Measurements from ENCODE around the gene C17orf78.
"Not testable (repeated sequence)": the region's sequence is repeated elsewhere in the genome, so short reads cannot be mapped to it uniquely, and the experiment has no call there.

The C17orf78 gene

DNA sequence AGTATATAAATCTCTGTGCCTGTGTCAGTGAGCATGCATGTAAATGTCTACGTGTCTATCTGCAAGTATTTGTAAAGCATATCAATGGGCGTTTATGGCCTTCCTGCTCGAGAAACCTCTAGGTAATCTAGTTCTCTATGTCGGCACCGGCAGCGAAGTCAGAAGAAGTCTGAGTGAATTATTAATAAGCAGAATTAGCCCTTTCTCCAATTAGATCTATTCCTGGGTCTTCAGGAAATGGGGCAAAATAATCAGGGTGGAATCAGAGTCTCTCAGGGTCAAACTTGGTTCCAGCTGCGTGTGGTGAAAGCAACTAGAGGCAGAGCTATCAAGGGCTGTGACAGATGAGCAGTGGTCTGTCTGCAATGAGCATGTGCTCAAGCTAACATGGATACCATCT is at the start of gene C17orf78:
C17orf78 (plus strand) TSS at position 280 of the 400 bp plus-strand sequence; CDS start at position 388, 108 bp downstream.
- no peak for DNase-seq (ENCODE audit: low read depth in 3 of 3)

DNA sequence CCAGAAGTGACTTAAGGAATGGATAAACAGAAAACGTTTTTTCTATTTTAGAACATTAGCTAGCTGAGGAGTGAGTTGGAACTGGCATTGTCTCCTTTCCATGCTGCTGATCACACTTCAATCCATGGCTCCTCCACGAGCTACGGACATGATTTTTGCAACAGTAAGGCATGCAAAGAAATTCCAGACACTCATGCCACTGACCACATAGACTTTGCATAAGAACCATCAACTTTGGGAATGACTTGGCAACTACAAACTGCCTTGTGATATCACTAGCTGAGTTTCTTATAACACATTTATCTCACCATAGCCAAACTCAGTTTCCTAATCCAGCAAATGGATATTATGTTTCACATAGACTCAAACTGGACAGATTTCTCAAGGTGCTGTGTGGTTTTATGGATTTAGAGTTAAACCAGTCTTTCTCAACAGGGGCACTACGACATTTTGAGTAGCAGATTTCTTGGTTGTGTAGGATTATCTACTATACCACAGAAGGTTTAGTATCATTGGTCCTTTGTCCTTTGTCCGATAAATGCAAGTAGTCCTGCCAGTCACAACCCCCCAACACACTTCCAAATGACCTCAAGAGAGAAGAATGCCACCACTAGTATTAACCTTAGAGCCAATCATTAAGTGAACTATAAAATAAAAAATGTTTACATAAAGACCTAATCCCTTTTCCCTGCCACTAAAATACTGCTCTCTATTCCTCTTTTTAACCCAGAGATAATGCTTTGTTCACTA is 48.3 kb upstream of the C17orf78 start:
- DNase-seq (ENCODE audit: low read depth in 3 of 3), result no peak

DNA sequence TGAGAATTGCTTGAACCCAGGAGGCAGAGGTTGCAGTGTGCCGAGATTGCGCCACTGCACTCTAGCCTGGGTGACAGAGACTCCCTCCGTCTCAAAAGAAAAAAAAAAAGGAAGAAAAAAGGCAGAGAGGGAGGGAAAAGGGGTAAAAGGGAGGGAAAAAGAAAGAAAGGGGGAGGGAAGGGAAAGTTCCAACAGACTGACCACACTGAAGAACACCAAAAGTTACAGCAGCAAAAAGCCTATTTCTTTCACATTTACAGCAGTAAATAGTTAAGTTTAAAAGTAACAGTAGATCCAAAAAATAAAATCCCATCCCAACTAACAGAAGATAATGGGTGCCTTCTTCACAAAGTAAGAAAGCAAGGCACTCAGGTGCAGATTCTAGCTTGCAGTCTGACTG is 36.9 kb upstream of the C17orf78 start:
- no peak for DNase-seq (ENCODE audit: low read depth in 3 of 3)

DNA sequence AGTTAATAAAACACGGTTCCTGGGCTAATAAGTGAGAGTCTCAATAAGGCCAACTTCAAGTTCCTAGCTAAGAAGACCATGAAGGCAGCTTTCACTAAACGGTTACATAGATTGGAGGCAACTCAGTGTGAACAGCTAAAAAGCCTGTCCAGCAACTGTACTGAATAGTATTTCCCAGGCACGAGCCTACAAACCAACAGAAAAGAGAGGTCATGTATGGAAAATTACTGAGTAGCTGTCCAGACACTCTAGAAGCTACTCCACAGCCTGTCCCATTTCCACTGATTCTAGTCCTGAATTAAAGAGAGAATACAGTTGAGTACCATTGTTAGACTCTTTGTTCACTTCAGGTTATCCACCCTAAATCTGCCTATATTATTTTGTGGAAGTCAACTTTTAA is 36.5 kb upstream of the C17orf78 start:
- no peak for DNase-seq (ENCODE audit: low read depth in 3 of 3)

DNA sequence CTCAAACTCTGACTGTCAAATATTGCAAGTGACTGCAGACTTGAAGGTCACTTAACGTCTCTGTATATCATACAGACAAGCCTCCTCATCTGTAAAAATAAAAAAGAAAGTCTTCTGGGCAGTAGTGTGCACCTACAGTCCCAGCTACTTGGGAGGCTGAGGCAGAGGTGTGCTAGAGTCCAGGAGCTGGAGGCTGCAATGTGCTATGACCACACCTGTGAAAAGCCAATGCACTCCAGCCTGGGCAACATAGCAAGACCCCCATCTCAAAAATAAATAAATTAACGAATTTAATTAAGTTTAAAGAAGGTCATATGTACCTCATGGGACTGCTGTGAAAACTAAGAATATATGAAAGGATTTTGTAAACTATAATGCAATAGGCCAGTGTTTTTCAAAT is 35.0 kb upstream of the C17orf78 start:
- no peak for DNase-seq (ENCODE audit: low read depth in 3 of 3)

DNA sequence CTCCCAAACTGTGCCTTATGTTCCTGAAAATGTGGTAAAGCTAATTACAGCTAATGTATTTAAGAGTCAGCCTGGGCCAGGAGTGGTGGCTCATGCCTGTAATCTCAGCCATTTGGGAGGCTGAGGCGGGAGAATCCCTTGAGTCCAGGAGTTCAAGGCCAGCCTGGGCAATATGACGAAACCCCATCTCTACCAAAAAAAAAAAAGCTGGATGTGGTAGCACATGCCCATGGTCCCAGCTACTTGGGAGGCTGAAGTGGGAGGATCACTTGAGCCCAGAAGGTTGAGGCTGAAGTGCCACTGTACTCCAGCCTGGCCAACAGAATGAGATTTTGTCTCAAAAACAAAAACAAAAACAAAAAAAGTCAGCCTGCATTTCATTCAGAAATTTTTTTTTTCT is 33.2 kb upstream of the C17orf78 start:
- no peak for DNase-seq (ENCODE audit: low read depth in 3 of 3)

DNA sequence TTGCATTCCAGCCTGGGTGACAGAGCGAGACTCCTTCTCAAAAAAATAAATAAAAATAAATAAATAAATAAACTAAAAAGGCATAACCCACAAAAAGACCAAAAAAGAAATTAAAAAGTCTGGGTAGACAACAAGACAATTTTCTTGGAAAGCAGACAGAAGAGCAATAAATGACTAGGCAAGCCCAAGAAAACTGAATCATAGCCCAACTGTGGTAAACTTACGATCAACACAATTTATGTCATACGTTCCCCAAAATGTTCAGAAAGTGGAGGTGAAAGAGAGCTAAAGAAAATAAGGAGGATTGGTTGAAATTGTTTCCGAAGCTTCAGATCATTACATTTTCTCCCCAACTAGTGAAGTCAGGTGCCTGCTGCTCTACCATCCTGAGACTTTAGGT is 31.3 kb upstream of the C17orf78 start:
- no peak for DNase-seq (ENCODE audit: low read depth in 3 of 3)

DNA sequence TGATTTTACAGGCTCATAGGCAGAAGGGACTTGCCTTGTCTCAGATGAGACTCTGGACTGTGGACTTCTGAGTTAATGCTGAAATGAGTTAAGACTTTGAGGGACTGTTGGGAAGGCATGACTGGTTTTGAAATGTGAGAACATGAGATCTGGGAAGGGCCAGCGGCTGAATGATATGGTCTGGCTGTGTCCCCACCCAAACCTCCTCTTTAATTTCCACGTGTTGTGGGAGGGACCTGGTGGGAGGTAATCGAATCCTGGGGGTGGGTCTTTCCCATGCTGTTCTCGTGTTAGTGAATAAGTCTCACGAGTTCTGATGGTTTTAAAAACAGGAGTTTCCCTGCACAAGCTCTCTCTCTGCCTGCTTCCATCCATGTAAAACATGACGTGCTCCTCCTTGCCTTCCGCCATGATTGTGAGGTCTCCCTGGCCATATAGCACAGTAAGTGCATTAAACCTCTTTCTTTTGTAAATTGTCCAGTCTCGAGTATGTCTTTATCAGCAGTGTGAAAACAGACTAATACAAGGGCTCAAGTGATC is 28.9 kb upstream of the C17orf78 start:
- DNase-seq (ENCODE audit: low read depth in 3 of 3), result not testable (repeated sequence)

DNA sequence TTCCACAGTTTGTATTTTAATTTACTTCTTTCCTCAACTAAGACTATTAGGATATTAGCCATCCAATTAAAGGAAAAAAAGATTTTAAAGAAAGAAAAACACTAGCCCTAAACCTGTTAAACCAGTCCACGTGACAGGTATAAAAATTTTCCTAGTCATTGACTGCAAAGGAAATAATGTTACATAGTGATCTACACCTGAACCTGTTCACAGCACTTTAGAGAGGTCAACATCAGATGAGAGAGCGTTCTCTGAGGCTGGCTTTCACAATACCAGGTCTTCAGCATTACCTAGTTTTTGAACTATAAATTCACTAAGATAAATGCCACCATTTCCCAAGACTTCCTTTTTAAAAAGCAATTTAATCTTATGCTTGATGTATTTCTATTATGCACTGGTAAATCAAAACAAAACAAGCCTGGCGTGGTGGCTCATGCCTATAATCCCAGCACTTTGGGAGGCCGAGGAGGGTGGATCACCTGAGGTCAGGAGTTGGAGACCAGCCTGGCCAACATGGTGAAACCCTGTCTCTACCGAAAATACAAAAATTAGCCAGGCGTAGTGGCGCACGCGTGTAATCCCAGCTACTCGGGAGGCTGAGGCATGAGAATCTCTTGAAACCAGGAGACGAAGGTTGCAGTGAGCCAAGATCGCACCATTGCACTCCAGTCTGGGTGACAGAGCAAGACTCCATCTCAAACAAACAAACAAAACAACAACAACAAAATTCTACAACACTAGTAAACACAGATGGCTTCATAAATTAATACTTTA is 18.8 kb upstream of the C17orf78 start:
- DNase-seq (ENCODE audit: low read depth in 3 of 3), result not testable (repeated sequence)

DNA sequence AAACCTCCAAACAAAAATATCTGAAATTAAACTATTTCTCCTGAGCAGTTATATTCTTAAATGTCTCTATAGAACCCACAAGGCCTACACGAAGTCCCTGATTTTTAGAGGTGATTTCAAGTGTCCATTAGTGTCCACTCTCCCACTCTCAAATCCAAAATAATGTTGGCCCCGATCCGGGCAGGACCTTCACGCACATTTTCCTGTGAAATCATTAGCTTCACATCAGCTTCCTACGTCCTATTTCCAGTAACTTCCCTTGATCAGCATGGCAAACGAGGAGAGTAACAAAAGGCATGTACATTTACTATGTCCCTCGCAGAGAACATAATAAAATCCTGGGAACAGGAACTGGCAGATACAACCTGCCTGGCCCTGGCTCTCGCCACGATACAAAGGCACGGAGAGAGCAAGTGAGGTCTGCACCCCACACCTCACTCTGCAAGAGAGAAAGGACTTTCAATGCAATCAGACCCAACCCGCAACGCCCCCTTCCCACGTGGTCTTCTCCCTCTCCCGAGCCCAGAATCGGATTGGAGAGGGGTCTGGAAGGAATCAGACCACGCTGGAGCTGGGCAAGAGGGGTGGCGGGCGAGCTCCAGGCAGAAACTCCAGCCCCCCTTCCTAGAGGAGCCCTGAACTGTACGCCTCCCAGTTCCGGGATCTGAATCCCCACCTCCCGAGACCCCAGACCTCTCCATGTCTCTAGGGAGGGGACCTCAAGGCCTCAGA is 17.5 kb upstream of the C17orf78 start:
- peak in 1 of 3 experiments; percentile 10 for DNase-seq (ENCODE audit: low read depth in 3 of 3)

DNA sequence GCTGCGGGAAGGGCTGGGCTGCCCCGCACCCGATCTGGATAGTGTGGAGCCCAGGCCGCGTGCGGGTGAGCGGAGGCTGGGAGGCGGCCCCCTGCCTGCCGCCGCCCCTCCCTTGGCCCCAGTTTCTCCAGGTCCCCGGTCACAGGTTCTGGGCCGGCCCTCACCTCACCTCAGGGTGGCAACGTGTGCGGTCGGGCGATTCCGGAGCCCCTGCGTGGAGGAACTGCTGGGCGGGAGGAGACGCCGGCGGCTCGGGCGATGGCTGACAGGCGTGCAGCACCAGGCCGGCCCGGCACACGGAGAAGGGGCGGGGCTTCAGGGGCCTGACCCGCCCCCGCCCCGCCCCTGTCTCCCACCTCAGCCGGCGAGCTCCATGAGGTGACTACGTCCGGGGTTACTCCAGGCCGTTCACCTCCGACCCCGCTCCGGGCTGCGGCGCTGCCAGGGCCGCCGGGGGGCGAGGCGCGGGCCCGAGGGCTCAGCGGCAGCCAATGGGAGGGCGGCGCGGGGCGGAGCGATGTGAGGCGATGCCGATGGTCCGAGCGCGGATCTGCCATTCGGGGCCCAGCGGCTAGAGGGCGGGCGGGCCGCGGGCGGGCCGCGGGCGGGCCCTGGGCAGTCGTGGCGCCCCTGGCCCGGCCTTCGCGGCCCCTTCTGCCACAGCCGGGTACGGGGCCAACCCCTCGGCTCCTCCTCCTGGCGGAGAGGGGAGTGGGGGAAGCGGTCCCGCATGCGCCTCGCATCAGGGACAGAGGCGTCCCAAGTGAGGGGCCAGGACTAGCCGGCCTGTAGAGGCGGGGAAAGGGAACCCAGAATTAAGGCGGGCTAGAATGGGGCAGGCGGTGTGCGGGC is 16.7 kb upstream of the C17orf78 start:
- peak; percentile 70 to 79 (median 78) for DNase-seq (ENCODE audit: low read depth in 3 of 3)

DNA sequence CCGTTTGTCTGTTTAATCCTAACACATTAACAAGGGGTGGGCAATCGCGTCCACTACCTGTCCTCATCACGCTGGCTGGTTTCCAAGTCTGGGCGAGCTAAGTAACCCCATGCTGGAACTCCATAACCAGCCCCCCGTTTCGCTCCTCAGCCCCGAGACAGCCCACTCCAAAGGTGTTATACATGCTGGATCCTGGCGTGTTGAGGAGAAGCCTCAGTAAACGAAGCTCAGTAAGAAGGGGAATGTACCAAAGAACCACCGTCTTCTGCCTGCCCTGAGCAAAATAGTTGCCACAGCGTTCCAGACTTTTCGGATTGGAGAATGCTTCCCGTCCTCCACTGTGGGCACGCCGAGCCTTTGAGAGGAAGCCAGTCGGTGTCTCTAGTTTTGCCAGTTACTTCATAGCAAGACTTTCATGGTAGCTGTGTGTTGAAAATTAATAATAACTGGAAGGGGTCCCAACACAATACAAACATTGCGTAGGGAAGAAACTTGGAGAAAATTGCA is 16.1 kb upstream of the C17orf78 start:
- DNase-seq (ENCODE audit: low read depth in 3 of 3), result no peak

DNA sequence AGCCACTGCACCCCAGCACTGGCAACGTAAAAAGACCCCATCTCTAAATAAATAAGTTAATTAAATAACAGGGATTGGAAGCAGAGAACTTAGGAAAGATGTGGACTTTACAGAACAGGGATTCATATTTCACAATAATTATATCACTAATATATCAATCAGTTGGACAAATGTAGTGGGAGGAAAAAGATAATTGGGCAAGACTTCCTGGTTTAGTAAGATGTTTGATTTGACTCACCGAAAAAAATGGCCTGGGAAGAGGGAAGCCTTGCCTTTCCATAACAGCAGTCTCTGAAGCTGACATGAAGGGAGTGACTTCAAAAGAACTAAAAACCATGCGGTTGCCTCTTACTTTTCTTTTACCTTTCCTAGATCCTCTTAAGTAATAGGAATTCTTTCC is 15.2 kb upstream of the C17orf78 start:
- no peak for DNase-seq (ENCODE audit: low read depth in 3 of 3)

DNA sequence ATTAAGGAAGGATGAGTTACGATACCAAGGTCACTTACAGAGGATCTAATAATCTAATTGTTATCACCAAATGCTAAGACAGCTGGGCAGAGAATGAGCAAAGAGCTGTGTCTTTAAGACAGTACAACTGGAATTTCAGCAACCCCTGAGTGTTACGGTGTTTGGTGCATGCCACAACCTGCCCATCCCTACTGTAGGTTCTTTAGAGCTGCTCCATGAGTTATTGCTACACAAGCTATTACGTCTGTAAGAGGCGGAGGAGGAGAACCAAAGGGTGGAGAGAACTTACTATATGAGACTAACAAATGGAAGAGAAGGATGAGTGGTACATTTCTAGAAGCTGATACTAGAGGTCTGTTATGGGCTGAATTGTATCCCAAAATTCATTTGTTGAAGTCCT is 14.2 kb upstream of the C17orf78 start:
- DNase-seq (ENCODE audit: low read depth in 3 of 3), result no peak

DNA sequence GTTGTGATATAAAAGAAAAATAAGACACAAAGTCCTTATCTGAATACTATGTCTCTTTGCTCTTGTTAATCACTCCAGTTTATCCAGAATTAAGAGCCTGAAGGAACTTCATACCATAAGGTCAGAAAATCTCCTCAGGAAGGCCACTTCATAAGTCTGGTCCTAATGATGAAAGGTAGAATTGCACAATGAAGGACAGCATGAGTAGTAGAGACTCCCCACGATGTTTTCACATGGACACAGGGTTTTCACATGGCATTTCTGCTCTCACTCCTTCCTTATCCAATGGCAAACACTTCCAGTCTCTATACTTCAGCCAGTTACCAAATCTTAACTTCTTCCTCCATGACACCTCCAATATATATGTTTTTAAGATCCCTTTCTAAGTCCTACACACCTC is 10.2 kb upstream of the C17orf78 start:
- no peak for DNase-seq (ENCODE audit: low read depth in 3 of 3)

DNA sequence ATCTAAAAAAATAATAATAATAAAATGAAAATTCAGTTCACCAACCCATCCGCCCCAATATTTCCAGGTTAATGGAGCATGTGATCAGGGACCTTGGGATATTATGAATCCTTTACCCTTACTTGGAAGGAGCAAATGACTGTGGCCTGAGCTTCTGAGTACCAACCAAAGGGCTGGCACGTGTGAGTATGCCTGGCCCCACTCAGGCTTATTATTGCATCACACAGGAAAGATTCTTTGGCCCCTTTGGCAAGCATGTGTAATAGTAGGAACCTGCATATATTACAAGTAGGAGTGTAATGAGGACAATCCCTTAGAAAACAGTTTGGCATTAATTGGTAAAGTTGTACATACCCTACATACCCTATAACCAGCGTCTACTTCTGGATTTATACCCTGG is 7.2 kb upstream of the C17orf78 start:
- DNase-seq (ENCODE audit: low read depth in 3 of 3), result no peak

DNA sequence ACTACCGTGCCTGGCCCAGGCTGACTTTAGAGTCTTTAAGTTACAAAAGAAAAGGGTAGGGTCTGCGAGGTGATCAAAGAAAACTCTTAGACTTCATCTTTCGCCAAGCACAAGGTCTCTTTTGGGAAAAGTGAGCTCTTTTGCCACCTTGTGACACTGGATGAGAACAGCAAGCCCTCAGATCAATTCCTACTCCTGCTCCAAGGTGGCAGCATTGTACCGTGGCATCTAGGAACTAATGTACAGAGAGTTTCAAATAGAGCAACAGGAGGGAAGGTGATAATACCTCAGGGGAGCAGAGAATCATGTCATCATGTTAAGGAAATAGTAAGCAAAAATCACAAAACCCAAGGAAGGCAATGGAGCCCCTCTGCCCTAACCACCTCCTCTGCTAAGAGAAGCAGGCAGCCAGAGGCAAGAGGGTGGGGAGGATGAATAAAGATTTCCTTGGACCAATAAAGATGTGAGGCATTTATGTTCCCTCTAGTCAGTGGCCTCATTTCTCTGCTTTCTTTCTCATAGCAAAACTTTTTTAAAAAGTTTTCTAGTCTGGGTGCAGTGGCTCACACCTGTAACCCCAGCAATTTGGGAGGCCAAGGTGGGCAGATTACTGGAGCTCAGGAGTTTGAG is 2.1 kb upstream of the C17orf78 start:
- DNase-seq (ENCODE audit: low read depth in 3 of 3), result peak; percentile 10 to 41 (median 39)

DNA sequence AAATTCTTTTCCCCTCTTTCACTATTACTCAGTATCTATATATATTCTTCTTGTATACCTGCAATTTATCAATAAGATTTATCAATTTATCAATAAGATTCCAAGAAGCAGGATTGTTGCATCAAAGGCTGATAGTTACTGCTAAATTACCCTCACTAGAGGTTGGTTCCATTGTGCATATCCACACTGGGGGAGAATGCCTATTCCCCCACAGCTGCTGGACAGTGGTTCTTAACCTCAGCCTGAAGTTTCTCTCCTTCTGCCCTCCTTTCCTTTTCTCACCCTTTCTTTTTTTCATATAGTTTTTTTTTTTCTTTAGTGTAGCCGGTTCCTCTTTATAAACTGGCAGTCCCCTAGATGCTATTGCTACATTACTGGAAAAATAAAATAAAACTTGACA is 6.3 kb downstream of the C17orf78 start:
- DNase-seq (ENCODE audit: low read depth in 3 of 3), result no peak

DNA sequence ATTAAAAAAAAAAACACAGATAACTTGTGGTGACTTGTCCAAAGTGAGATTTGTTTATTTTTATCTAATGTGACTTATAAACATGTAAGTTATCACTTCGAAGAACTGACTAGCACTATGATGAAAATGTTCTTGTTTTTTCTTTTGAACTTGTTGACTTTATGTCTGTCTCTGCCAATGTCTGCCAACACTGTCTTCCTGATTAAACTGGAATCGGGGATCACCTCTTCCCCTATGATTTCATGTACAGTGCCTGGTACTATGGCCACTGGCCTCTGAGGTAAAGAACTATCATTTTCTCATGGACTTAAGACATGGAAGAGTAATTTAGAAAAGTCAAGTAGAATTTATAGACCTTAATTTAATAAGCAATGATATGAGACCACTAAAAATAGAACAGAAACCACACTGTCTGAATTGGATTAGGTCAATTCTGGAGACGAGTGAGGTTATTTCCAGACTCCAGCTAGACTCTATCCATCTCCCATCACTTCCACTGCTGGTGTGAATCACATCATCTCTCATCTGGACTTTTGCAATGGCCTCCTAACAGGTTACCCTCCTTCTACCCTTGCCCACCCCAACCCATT is 8.9 kb downstream of the C17orf78 start:
- no peak for DNase-seq (ENCODE audit: low read depth in 3 of 3)

DNA sequence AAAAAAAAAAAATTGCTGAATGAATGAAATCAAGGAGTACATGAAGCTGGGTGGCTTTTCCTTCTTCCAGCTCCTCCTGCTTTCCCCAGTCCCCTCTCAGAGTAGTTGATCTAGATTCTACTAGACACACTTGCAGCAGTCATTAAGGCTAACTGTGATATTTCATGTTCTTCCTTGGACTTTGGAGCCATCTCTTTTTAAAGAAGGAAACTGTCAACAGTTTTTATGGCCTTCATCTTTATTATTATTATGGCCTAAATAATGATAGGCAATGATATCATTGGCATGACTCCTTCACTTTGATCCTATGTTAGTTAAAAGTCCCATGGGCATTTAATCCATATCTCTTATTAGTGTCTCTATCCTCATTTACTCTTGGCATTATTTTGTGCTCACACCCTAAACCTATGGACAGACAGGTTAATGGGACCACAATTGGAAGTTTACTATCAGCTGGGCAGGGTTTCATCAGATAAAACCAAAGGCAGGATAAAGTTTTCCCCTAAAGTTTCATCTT is 9.7 kb downstream of the C17orf78 start:
- DNase-seq (ENCODE audit: low read depth in 3 of 3), result no peak

All from stimulated activated CD4-positive, alpha-beta T cell treated with anti-CD3 and anti-CD28 coated beads, TNF-alpha, amount 100 ng/mL, for 4 hours (primary cell).